Measurements from ENCODE around the gene RNF7.
"Not testable (repeated sequence)": the region's sequence is repeated elsewhere in the genome, so short reads cannot be mapped to it uniquely, and the experiment has no call there.

The RNF7 gene

GRCh38 chr3:141738022-141738890 lies at the start of gene RNF7:
TSS of gene RNF7 (plus strand) at chr3:141738298. CDS start at chr3:141738342, 44 bp downstream.
- peak; percentile 98 for DNase-seq

GRCh38 chr3:141690431-141691072 lies 47.5 kb upstream of the RNF7 start:
- DNase-seq: peak; percentile 18

- DNase-seq: not testable (repeated sequence)
Measured at GRCh38 chr3:141691471-141691870, 46.6 kb upstream of the RNF7 start.

GRCh38 chr3:141692973-141693372 lies 45.1 kb upstream of the RNF7 start:
- not testable (repeated sequence) for DNase-seq

DNA sequence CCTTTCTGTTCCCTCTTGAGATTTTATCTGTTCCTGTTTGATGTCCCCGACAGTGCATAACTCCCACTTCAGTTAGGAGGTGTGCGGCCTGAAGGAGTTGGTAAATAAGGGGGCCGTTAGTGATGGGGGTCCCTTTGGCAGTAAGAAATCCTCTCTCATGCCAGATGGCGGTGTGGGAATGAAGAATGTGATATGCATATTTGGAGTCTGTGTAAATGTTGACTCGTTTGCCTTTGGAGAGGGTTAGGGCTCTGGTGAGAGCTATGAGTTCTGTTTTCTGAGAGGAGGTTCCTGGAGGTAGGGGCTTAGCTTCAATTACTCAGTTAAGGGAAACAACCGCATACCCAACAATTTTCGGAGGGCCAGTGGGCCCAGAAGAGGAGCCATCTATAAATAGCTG lies 38.8 kb upstream of the RNF7 start:
- no peak for DNase-seq

- DNase-seq: no peak
Measured at GRCh38 chr3:141699897-141700296, 38.2 kb upstream of the RNF7 start.

GRCh38 chr3:141703367-141703766 lies 34.7 kb upstream of the RNF7 start:
- not testable (repeated sequence) for DNase-seq

DNA sequence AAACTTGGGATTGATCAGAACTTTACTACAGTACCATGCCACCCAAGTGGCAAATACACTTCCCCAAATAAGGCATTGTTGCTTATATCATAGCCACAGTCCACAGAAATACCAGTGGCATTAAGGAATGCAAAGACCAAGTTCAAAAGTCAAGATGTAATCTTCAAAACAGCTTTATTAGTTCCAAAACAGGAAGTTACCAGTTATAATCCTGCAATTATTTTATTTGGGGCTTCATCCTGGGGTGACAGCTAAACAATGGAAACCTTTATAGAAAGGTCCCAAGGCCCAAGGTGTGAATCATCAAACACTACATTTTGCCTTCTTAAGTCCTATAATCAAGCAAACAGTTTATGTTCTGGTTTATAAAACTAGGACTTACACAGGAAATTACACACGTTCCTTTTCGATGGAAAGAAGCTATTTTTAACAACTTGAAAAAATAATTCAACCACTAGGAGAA lies 30.3 kb upstream of the RNF7 start:
- DNase-seq: no peak

DNA sequence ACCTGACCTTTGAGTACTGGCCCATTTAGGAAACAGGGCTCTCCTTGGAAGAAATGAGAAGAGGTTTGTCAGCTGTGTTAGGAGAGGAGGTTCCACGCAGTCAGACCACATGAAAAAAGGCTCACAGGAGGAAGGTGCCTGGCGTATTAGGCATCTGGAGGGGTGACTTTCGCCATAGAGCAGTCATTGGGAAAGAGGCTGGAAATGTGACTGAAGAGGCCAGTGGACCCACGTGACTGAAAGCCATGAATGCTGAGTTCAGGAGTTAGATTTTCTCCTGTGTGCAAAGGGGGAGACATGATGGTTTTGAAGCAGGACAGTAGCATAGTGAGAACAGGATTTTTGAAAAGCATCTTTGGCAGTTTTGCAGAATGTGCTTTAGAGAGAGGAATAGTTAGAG lies 29.7 kb upstream of the RNF7 start:
- no peak for DNase-seq

DNA sequence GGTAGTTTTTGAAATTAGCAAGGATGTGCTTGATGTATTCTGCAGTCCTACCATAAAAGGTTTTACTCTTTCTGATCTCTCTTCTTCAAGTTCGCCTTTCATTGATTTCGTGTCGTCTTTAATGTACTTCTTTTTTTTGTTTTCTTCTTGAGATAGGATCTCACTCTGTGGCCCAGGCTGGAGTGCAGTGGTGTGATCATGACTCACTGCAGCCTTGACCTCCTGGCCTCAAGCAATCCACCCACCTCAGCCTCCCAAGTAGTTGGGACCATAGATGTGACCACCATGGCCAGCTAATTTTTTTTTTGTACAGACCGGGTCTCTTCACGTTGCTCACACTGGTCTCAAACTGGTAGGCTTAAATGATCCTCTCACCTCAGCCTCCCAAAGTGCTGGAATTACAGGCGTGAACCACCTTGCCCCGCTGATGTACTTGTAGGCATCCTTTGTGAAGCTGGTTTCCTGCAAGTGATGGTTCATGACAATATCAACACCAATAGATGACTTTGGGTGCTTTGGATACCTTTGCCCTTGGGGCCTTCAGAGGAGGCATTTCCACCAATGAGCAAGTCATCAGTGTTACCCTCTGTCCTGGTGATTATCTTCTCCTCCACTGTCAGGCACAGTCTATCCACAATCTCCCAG lies 28.9 kb upstream of the RNF7 start:
- DNase-seq: no peak

DNA sequence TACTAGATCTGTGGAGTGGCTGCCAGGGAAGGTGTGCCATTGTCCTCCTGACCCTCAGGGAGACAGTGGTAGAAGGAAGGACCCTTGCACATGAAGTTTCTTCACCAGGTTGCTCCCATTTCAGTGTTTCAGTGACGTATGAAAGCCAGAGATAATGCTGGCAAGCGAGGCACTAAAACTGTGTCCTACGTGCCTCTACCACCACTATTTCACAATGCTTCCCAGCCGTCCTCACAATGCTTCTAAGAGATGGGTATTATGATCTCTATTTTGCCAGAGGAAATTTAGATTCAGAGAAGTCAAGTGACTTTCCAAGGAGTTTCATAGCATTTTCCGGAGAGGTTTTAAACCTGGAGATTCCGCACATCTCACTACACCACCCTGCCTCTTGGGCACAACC lies 28.0 kb upstream of the RNF7 start:
- DNase-seq: no peak

GRCh38 chr3:141710888-141711616 lies 27.0 kb upstream of the RNF7 start:
- no peak for DNase-seq

GRCh38 chr3:141714671-141715070 lies 23.4 kb upstream of the RNF7 start:
- no peak for DNase-seq

DNA sequence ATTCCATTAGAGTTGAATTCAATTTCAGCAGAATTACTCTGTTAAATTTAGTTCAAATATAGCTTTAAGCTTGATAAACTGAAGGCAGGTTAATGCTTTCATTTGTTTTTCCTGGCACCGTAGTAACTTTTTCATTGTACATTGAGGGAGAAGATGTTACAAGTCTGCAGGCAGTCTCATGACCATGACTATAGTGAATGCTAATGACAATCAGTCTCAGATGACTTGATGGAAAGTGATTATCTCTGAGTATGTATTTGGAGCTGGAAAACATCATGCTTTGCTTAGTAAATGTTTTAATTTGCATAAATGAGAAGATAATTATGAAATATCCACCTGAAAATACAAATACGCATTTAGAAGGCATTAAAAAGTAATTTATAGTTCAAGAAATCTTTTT lies 16.0 kb upstream of the RNF7 start:
- no peak for DNase-seq

DNA sequence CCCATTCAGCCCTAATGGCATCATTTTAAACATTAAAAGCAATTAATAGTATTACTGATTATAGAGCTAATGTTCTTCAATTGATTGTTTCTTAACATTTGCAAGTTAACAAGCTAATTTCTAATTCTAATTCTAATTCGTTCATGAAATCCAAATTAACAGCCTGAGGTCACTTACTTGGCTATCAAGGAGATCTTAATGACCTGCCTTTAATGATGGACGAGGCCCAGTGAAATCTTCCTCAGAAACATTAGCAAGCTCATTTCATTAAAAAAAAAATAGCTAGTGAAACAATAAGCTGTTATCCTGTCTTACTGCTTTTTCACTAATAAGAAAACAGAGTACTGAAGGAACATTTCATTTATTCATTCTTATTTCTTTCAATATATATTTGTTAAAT lies 15.4 kb upstream of the RNF7 start:
- DNase-seq: no peak

- no peak for DNase-seq
Measured at GRCh38 chr3:141723255-141723654, 14.8 kb upstream of the RNF7 start.

GRCh38 chr3:141724186-141724585 lies 13.9 kb upstream of the RNF7 start:
- DNase-seq: no peak

DNA sequence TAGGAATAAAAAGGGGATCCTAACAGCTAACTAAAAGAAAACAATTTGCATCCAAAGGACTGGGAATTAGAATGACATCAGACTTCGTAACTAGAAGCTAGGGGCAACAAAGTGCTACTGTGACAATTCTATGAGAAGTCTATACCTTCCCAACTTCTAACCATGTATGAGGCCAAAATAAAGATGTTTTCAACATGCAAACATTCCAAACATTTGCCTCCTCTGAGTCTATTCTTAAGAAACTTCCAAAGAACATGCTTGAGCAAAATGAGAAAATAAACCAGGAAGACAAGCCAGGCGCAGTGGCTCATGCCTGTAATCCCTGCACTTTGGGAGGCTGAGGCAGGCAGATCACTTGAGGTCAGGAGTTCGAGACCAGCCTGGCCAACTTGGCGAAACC lies 13.1 kb upstream of the RNF7 start:
- DNase-seq: no peak

DNA sequence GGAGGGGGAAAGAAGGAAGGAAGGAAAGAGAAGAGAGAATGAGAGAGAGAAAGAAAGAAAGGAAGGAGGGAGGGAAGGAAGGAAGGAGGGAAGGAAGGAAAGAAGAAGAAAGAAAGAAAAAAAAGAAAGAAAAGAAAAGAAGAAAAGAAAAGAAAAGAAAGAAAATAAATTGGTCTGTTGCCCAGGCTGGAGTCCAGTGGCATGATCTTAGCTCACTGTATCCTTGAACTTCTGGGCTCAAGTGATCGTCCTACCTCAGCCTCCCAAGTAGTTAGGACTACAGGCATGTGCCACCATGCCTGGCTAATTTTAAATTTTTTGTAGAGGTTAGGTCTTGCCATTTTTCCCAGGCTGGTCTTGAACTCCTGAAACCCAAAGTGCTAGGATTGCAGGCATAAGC lies 11.6 kb upstream of the RNF7 start:
- no peak for DNase-seq

GRCh38 chr3:141728355-141728892 lies 9.7 kb upstream of the RNF7 start:
- DNase-seq: no peak

GRCh38 chr3:141729240-141729639 lies 8.9 kb upstream of the RNF7 start:
- DNase-seq: no peak

DNA sequence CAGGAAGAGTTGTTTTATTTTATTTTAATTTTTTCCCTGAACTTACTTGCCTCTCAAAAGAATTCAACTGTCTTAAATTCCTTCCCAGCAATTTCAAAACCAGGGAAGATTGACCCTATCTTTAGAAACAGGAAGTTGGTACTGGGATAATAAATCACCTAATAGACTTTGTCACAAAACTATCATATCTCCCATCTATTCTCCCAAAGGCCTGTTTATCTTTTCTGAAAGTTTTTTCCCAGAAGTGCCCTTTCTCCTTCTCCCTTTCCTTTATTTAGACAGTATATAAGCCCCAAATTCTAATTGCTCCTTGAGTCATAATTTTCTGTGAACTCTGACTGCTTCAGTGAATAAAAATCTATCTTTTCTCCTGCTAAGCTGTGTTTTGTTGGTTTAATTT lies 2.9 kb upstream of the RNF7 start:
- peak; percentile 15 for DNase-seq
